Inferior parietal cortex (tissue), 1 donor: Measurements from ENCODE around the gene BSN.

ENCODE experiments used
- DNase-seq: peaks from one replicate; pipeline ENCODE4 v3.0.0-alpha.2; 2016; ENCODE audit errors: extremely low spot score

BSN gene

GRCh38 chr3:49601358-49602048, 47.2 kb downstream of the BSN start:
- peak; percentile 50 for DNase-seq

GRCh38 chr3:49602049-49602554, 47.8 kb downstream of the BSN start:
- DNase-seq: no peak

- DNase-seq: no peak
Observed at GRCh38 chr3:49602877-49603411, 48.7 kb downstream of the BSN start.

GRCh38 chr3:49606427-49606826, 52.1 kb downstream of the BSN start:
- DNase-seq: no peak

- peak; percentile 60 for DNase-seq
Observed at GRCh38 chr3:49607105-49607591, 52.9 kb downstream of the BSN start.

- DNase-seq: no peak
Observed at GRCh38 chr3:49607796-49608195, 53.5 kb downstream of the BSN start.

GRCh38 chr3:49609314-49609713, 55.0 kb downstream of the BSN start:
- DNase-seq: no peak

GRCh38 chr3:49609815-49610214, 55.5 kb downstream of the BSN start:
- no peak for DNase-seq

- DNase-seq: no peak
Observed at GRCh38 chr3:49610666-49611280, 56.5 kb downstream of the BSN start.

- no peak for DNase-seq
Observed at GRCh38 chr3:49611291-49611690, 57.0 kb downstream of the BSN start.

GRCh38 chr3:49611719-49612118, 57.4 kb downstream of the BSN start:
- DNase-seq: no peak

GRCh38 chr3:49614936-49615335, 60.7 kb downstream of the BSN start:
- DNase-seq: no peak

- DNase-seq: no peak
Observed at GRCh38 chr3:49616061-49616460, 61.8 kb downstream of the BSN start.

- no peak for DNase-seq
Observed at GRCh38 chr3:49616491-49616941, 62.2 kb downstream of the BSN start.

- DNase-seq: no peak
Observed at GRCh38 chr3:49617390-49618013, 63.2 kb downstream of the BSN start.

GRCh38 chr3:49618412-49618811, 64.1 kb downstream of the BSN start:
- no peak for DNase-seq

- no peak for DNase-seq
Observed at GRCh38 chr3:49619649-49620048, 65.4 kb downstream of the BSN start.

- DNase-seq: no peak
Observed at GRCh38 chr3:49620728-49621127, 66.5 kb downstream of the BSN start.

GRCh38 chr3:49623071-49623470, 68.8 kb downstream of the BSN start:
- no peak for DNase-seq

GRCh38 chr3:49625071-49625470, 70.8 kb downstream of the BSN start:
- no peak for DNase-seq

GRCh38 chr3:49626101-49626581, 71.9 kb downstream of the BSN start:
- peak; percentile 45 for DNase-seq

GRCh38 chr3:49626796-49627195, 72.5 kb downstream of the BSN start:
- DNase-seq: no peak
